ENCODE data around the gene ERGIC3. TPM values are rescaled to one million over a fixed set of nuclear protein-coding genes. Genes with fewer than 3 reads are reported as not detected.

Gene ERGIC3
- total and polyA plus RNA-seq, 2 of the 13 experiments (the other 11 are each of a cell fraction or from before 2014, with no cell fraction given): 407 to 670 TPM

DNA sequence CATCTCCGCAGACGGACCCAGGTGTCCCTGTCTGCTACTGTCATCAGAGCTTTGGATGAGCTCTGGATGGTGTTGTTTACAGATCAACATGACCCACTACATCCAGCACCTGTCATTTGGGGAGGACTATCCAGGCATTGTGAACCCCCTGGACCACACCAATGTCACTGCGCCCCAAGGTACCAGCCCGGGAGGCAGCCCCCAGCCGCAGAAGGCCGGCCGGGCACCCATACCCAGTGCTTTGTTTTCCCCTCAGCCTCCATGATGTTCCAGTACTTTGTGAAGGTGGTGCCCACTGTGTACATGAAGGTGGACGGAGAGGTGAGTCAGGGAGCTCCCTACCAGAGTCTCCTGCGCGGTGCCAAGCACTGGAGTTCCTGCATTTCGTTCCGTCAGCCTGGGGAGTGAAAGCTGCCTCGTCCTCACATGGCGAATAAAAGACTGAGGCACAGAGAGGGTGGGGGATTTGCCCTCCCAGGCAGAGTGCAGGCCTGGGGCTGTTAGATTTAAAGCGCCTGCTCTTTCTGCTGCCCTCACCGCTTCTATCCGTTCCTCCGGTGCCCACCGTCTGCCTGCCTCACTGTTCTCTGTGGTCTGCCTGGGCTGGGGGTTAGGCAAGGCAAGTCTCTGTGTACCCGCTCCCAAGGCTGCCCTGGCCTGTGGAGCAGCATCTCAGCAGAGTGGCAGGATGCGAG, 14.2 kb downstream of the ERGIC3 start (continued):
- TF ChIP-seq ZNF687 (CRISPR knock-in tag; IDR thresholded peaks at IDR 0.05) (no peak), NAIF1 (CRISPR knock-in tag; IDR thresholded peaks at IDR 0.05; ENCODE audit: borderline replicate concordance) (no peak), HNF4A (CRISPR knock-in tag; IDR thresholded peaks at IDR 0.05) (no peak)

DNA sequence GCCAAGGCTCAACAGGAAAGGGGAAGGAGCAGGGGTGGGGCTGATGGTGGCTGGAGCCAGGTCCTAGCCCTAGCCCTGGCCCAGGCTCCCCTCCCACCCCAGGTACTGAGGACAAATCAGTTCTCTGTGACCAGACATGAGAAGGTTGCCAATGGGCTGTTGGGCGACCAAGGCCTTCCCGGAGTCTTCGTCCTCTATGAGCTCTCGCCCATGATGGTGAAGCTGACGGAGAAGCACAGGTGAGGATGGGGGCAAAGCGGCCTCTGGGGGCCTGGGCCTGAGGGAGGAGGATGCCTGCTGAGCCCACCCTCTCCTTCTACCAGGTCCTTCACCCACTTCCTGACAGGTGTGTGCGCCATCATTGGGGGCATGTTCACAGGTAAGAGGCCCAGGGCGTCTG, 15.0 kb downstream of the ERGIC3 start:
- H4K20me1 ChIP-seq (ENCODE audit: insufficient read depth, low read length): no peaks in the 10 kb centered on the region
- ChIA-PET POLR2A (no interaction called here), CTCF (ENCODE audit: low intra/inter-chr PET ratio, low total read pairs) (no interaction called here)
- no peaks in the 10 kb centered on the region for H3K27me3 ChIP-seq (ENCODE audit: control insufficient read depth in 1 of 2, insufficient read depth in 2 of 2, low read length in 2 of 2)
- DNase-seq (ENCODE audit: low spot score): no peak
- TF ChIP-seq HES4 (CRISPR knock-in tag; IDR thresholded peaks at IDR 0.05; ENCODE audit: borderline replicate concordance) (0 out of 2 replicates have a peak, but pooled peaks have one; percentile 50), RBFOX2 (IDR thresholded peaks at IDR 0.05; ENCODE audit: low read depth, low read length) (0 out of 2 replicates have a peak, but pooled peaks have one; percentile 16), RARG (CRISPR knock-in tag; IDR thresholded peaks at IDR 0.05; ENCODE audit: low read depth) (no peak)
- H3K27ac ChIP-seq (ENCODE audit: extremely low read length, insufficient read depth, low read length): no peak overlapping the region
- H3K4me1 ChIP-seq (ENCODE audit: insufficient read depth, low read length): peaks cover 9% of the 10 kb centered on the region; the same call in 1 of the 2 replicates
- no TSS peak for BruUV-seq (replicated peaks)
- in situ Hi-C loops (cut with HindIII; ENCODE audit: extremely low pct_ligation_motif_present, low pct_unique_long_range_greater_than_20kb): no loop called here
- H2AFZ ChIP-seq (ENCODE audit: low read length): no peak overlapping the region
- no peak overlapping the region for H3K4me2 ChIP-seq (ENCODE audit: low read depth, low read length)
- no peak overlapping the region for H3K4me3 ChIP-seq (replicated peaks in 1 of 3; ENCODE audit: insufficient read depth in 1 of 3, low read depth in 2 of 3, low read length in 3 of 3)
- FAIRE-seq: no peak
- 97% methylated on average over 8 of the region's 8 CpGs for WGBS (ENCODE audit: low lambda C conversion rate)
- H3K79me2 ChIP-seq (ENCODE audit: insufficient read depth, low read length): no peaks in the 10 kb centered on the region
- H3K9ac ChIP-seq (ENCODE audit: insufficient read depth, low read depth, low read length): no peak overlapping the region
- no peak for ATAC-seq
- H3K9me3 ChIP-seq (ENCODE audit: low read length): no peaks in the 10 kb centered on the region
- intact Hi-C loops (cut with micrococcal nuclease; ENCODE audit: unreplicated experiment): no loop called here
- peaks cover 32 to 64% of the 10 kb centered on the region in 2 experiments for H3K36me3 ChIP-seq (replicated peaks in 1 of 2; ENCODE audit: control insufficient read depth in 1 of 2, insufficient read depth in 2 of 2, low read length in 2 of 2)
